T-helper 1 cell treated with Interleukin-12 subunit alpha and Interleukin-12 subunit beta and Interleukin-4 antibody, amounts not matched to agents 30 μg/mL and 1 μg/mL, for 36 hours (primary cell): Measurements from ENCODE around the gene FAH.
A peak's percentile ranks its signal among the peaks of the same experiment; 100 is the strongest.
"Not testable (repeated sequence)": the region's sequence is repeated elsewhere in the genome, so short reads cannot be mapped to it uniquely, and the experiment has no call there.

Source experiments
- H3K27ac Mint-ChIP-seq: one replicate; pipeline ENCODE4 v1.8.0; 2021; ENCODE audit warnings: mild to moderate bottlenecking, mixed read lengths
- H3K27me3 Mint-ChIP-seq: one replicate; pipeline ENCODE4 v1.8.0; 2021; ENCODE audit warnings: low read depth, mixed read lengths
- H3K36me3 Mint-ChIP-seq: one replicate; pipeline ENCODE4 v1.8.0; 2021; ENCODE audit warnings: low read depth, mixed read lengths
- H3K4me1 Mint-ChIP-seq: one replicate; pipeline ENCODE4 v1.8.0; 2021; ENCODE audit warnings: low read depth, mixed read lengths
- H3K4me3 Mint-ChIP-seq: one replicate; pipeline ENCODE4 v1.8.0; 2021; ENCODE audit warnings: mild to moderate bottlenecking, moderate library complexity, mixed read lengths
- H3K9me3 Mint-ChIP-seq: one replicate; pipeline ENCODE4 v1.8.0; 2021; ENCODE audit warnings: mixed read lengths

FAH gene

DNA sequence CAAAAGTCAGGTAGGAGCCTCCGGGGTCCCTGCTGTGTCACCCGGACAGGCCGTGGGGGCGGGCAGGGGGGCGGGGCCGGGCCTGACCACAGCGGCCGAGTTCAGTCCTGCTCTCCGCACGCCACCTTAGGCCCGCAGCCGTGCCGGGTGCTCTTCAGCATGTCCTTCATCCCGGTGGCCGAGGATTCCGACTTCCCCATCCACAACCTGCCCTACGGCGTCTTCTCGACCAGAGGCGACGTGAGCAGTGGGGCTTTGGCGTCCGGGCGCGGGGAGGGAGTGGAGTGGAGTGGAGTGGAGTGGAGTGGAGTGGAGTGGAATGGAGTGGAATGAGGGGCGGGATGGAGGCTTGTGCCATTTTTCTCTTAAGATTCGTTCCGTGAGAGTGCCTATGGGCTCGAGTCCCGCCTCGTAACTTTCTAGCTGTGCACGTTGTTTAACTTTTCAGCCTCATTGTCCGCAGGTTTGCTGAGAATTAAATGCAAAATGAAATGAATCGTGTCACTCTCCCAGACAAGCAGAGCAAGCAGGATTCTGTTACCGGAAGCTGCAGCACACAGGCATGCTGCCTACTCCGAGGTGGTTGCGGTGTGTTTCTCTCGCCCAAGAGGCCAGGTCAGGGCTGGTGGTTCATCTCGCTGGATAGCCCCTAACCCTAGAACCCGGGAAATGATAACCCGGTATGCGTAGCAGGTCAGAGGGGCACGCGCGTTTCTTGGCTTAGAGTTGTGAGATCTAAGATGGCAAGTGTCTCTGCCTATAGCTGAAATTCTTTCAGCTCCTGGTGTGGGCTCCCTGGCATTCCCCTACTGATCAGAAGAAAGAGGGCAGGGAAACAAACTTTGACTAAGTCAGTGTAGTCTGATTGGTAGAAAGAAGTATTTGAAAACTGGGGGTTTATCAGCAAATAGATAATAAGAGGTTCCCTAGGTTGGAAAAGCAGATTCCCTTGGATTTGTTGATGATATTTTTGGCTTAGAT is at the start of gene FAH:
TSS of gene FAH (plus strand) at position 104 of the 981 bp plus-strand sequence. CDS start at position 160, 56 bp downstream.
- Mint-ChIP-seq H3K27ac (peak within 1 kb of the TSS; percentile 97), H3K9me3 (no peaks in the 10 kb centered on the region), H3K4me1 (peaks cover 35% of the 10 kb centered on the region), H3K27me3 (peaks cover 5% of the 10 kb centered on the region), H3K4me3 (peak within 1 kb of the TSS; percentile 92), H3K36me3 (peaks cover 7% of the 10 kb centered on the region)

DNA sequence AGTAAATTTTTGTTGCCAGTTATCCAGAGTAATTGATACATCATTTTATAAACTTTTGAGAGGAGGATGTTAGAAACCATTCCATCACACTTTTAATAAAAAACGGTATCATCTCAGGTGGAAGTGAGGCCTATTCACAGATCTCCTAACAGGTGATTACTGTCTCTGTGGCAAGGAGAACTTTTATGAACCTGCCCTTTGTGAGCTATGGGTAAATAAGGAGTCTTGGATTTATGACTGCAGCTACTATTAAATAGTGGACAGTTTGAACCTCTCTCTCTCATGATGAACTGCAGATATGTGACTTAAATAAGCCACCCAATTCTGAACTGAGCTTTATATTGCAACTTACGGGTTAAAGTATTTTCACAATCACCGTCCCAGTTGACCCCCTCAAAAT is 47.6 kb upstream of the FAH start:
- H3K27ac Mint-ChIP-seq: no peak overlapping the region

DNA sequence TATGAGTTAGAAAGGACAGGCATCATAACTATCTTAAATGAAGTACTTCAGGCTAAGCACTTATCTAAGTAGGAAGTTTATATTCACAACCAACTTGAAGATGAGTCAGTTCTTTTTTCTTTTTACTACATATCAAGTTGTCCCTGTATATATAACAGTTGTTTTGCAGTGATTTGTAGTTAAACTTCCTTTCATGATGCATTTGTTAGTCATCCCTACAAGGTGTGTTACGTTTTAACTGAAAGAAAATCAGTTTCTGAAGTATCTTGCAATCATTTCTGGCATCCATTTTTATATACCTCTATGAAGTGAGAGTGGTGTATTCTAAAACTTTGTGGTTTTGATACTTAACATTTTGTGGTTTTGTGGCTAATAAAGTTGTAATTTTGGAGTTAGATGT is 47.2 kb upstream of the FAH start:
- Mint-ChIP-seq H3K4me3 (no peak overlapping the region), H3K9me3 (no peaks in the 10 kb centered on the region), H3K27me3 (no peaks in the 10 kb centered on the region), H3K27ac (no peak overlapping the region), H3K4me1 (peaks cover 4% of the 10 kb centered on the region), H3K36me3 (peaks cover 5% of the 10 kb centered on the region)

More for the DNA sequence above, 47.6 kb upstream of the FAH start:
- no peak overlapping the region for H3K4me3 Mint-ChIP-seq
- no peaks in the 10 kb centered on the region for H3K9me3 Mint-ChIP-seq
- no peaks in the 10 kb centered on the region for H3K27me3 Mint-ChIP-seq
- H3K36me3 Mint-ChIP-seq: peaks cover 5% of the 10 kb centered on the region
- peaks cover 4% of the 10 kb centered on the region for H3K4me1 Mint-ChIP-seq

DNA sequence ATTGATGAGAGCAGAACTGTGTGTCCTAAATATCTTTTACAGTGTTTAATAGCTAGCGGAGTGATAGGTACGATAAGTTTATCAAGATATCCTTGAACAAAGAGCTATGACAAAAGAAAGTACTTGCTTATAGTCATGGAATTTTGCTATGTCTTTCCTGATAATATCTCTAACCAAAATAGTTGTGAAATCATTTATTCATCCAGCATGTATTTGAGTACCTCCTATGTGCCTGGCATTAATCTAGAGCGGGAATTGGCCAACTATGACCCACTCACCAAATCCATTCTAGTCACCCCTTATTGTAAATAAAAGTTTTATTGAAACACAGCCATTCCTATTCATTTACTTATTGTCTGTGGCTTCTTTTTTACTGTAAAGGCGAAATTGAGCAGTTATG is 46.7 kb upstream of the FAH start:
- Mint-ChIP-seq H3K27ac (no peak overlapping the region), H3K27me3 (no peaks in the 10 kb centered on the region), H3K4me3 (no peak overlapping the region), H3K9me3 (no peaks in the 10 kb centered on the region), H3K4me1 (peaks cover 4% of the 10 kb centered on the region), H3K36me3 (peaks cover 5% of the 10 kb centered on the region)

DNA sequence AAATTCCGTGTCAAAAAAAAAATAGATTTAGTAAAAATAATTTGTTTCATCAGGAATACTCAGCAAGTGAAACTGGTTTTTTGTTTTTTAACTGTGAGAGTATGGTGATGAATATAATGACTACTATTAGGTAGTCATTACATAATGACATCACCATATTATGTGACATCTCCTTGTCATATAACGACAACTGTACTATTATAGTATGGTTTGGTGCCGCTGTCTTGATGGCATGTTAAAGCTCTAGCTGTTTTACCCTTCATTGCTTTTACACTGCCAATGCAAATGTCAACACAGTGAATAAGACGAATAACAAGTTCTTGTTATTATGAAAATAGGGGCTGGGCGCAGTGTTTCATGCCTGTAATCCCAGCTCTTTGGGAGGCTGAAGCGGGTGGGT is 45.6 kb upstream of the FAH start:
- Mint-ChIP-seq H3K9me3 (no peaks in the 10 kb centered on the region), H3K27me3 (no peaks in the 10 kb centered on the region), H3K4me3 (no peak overlapping the region), H3K27ac (no peak overlapping the region), H3K36me3 (peaks cover 3% of the 10 kb centered on the region), H3K4me1 (peaks cover 2% of the 10 kb centered on the region)

DNA sequence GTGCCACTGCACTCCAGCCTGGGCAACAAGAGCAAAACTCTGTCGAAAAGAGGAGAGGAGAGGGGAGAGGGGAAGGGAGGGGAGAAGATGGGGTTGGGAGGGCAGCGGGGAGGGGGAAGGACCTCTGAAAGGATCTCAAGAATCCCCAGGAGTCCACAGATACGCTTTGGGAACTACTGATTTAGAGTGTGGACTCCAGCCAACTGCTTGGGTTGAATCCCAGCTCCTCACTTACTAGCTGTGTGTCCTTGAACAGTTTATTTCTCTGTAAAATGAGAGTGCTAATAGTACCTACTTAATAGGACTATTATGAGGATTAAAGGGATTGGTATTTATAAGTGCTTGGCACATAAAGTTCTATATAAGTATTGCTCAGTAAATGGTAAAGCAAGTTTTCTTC is 45.0 kb upstream of the FAH start:
- Mint-ChIP-seq H3K4me3 (no peak overlapping the region), H3K27ac (no peak overlapping the region), H3K36me3 (peaks cover 3% of the 10 kb centered on the region), H3K4me1 (peaks cover 2% of the 10 kb centered on the region), H3K9me3 (no peaks in the 10 kb centered on the region), H3K27me3 (no peaks in the 10 kb centered on the region)

DNA sequence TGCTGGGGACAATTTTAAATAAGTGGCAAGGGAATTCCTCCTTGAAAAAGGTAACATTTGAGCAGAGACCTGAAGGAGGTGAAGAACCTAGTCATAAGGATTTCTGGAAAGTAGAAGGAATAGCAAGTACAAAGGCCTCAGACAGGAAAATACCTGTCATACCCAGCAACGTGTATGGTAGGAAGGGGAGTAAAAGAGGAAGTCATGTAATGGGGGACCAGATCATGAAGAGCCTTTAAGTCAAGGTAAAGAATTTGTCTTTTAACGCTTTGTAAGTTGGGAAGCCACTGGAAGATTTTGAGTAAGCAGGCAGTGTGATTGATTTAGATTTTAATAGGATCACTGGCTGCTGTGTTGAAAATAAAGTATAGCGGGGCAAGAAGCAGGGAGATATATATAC is 43.4 kb upstream of the FAH start:
- Mint-ChIP-seq H3K36me3 (peaks cover 2% of the 10 kb centered on the region), H3K4me3 (no peak overlapping the region), H3K27me3 (no peaks in the 10 kb centered on the region), H3K9me3 (no peaks in the 10 kb centered on the region), H3K27ac (no peak overlapping the region), H3K4me1 (peaks cover 7% of the 10 kb centered on the region)

DNA sequence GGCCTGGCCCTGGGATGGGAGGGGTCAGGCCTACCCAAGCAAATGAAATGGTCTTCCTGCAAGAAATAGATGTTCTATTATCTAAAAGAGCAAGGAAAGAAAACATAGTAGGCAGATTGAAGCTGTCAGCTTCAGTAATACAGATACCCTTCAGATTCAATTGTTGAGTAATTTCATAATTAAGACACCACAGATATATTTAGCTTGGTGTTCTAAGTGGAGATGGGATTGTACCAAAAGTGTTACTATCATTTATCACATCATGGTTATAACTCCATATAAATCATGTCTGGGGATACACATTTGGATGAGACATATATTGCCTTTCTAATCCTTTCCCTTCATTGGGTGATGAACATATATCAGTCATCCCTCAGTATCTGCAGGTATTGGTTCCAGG is 41.9 kb upstream of the FAH start:
- no peak overlapping the region for H3K4me3 Mint-ChIP-seq
- peaks cover 6% of the 10 kb centered on the region for H3K4me1 Mint-ChIP-seq
- no peak overlapping the region for H3K27ac Mint-ChIP-seq
- H3K36me3 Mint-ChIP-seq: no peaks in the 10 kb centered on the region
- H3K27me3 Mint-ChIP-seq: no peaks in the 10 kb centered on the region
- H3K9me3 Mint-ChIP-seq: no peaks in the 10 kb centered on the region

DNA sequence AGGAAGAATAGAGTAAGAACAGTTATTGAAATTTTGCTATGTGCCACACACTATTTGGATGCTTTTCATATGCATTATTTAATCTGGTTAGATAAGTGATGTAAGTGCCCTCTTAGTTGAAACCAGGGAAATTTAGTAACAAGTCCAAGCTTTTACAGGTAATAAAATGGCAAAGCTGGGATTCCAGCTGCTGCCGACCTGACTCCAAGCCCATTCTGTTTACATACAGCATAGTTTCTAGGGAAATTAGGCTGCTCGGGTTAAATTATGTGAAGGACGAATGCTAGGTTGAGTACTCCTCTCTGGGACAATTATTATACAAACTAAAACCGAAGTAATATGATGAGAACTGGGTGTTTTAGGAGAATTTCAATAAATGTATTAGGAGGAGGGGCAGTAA is 38.7 kb upstream of the FAH start:
- peaks cover 6% of the 10 kb centered on the region for H3K4me1 Mint-ChIP-seq
- H3K4me3 Mint-ChIP-seq: no peak overlapping the region
- no peaks in the 10 kb centered on the region for H3K9me3 Mint-ChIP-seq
- no peaks in the 10 kb centered on the region for H3K27me3 Mint-ChIP-seq
- no peak overlapping the region for H3K27ac Mint-ChIP-seq
- no peaks in the 10 kb centered on the region for H3K36me3 Mint-ChIP-seq

DNA sequence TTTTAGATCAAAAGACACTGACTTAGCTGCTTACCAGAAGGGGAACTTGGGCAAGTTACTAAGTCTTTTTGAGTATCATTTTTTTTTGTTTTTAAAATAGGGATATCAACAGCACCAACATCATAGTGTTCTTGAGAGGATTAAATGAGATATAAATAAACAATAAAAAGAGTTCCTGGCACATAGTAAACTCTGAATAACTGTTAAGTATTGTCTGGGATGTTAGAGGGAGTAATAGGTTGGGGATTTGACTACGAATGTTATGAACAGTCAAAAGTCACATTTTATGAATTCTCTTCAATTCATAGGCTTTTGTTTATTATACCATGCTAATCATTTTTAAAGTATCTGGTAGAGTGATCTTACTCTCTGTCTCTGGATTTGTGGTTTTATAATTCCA is 37.8 kb upstream of the FAH start:
- H3K27me3 Mint-ChIP-seq: no peaks in the 10 kb centered on the region
- no peaks in the 10 kb centered on the region for H3K36me3 Mint-ChIP-seq
- no peaks in the 10 kb centered on the region for H3K9me3 Mint-ChIP-seq
- no peak overlapping the region for H3K27ac Mint-ChIP-seq
- H3K4me3 Mint-ChIP-seq: no peak overlapping the region
- peaks cover 6% of the 10 kb centered on the region for H3K4me1 Mint-ChIP-seq

DNA sequence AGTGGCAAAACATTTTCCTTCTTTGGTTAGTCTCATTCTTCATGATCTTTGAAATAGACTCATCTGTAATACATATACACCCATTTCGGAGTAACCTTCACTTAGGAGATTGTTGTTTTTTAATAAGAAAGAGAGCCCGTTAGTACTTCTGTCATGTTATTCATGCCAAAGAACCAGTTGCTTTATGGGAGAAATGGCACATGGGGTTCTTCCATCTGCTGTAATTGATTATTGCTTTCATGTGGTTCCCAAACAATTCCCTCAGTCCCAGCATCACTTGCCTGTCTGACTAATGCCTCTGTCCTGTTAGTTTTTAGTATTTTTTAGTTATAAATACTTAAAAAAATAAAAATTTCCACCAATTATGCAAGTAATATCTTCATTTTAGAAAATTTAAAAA is 33.8 kb upstream of the FAH start:
- H3K27ac Mint-ChIP-seq: no peak overlapping the region
- peaks cover 15% of the 10 kb centered on the region for H3K36me3 Mint-ChIP-seq
- H3K9me3 Mint-ChIP-seq: no peaks in the 10 kb centered on the region
- H3K27me3 Mint-ChIP-seq: no peaks in the 10 kb centered on the region
- peaks cover 6% of the 10 kb centered on the region for H3K4me1 Mint-ChIP-seq
- no peak overlapping the region for H3K4me3 Mint-ChIP-seq

DNA sequence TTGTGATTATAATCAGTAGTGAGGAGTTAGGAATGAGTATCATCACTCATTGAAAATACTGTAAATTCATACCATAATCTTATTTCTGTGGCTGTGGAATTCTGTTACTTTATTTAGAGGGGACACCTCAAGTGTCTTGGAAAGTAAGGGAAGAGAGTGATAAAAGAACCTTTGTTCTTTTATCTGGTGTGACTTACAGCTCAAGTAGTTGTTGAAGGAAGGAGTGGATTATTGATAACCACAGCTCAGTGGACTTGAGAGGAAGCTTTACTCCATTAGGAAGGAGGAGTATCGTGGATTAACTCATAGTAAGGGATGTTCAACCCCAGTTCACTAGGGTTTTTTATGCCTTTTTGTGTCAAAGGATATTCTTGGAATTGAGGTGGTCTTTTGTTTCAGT is 32.2 kb upstream of the FAH start:
- H3K36me3 Mint-ChIP-seq: peaks cover 17% of the 10 kb centered on the region
- H3K27ac Mint-ChIP-seq: no peak overlapping the region
- H3K9me3 Mint-ChIP-seq: no peaks in the 10 kb centered on the region
- H3K4me3 Mint-ChIP-seq: no peak overlapping the region
- no peaks in the 10 kb centered on the region for H3K27me3 Mint-ChIP-seq
- peaks cover 3% of the 10 kb centered on the region for H3K4me1 Mint-ChIP-seq

DNA sequence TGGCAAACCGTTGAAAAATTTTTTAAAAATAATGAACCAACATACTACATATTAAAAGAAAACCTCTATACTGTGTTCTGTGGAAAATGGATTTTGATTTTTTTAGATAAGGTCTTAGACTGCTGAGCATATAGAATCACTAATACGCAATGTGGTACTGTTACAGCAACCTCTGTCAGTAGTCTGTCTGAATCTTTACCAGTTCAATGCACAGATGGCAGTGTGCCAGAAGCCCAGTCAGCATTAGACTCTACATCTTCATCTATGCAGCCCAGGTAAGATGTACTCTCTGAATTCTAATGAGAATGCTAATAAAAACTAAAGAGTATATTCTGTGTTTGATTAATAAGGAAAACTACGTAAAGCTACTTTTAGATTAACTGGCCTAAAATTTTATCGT is 31.3 kb upstream of the FAH start:
- H3K4me3 Mint-ChIP-seq: no peak overlapping the region
- peaks cover 8% of the 10 kb centered on the region for H3K4me1 Mint-ChIP-seq
- H3K9me3 Mint-ChIP-seq: no peaks in the 10 kb centered on the region
- H3K36me3 Mint-ChIP-seq: peaks cover 24% of the 10 kb centered on the region
- H3K27me3 Mint-ChIP-seq: no peaks in the 10 kb centered on the region
- no peak overlapping the region for H3K27ac Mint-ChIP-seq

DNA sequence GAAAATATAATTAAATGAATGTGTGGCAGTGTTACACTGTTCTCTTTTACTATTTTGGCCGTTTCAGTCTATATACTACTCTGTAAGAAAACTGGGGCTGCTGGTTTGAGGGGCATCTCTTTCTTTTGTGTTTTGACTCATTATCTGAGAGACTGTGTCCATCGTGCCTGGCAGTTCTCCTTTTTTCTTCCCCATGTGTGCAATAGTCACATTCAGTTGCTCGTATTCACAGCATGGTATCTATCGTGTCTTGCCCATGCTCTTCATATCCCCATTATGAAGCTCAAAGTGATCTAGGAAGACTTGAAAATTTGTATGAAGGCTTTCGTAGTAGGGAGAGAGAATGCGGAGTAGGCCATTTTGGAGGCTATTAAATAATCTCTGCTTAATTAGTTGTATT is 29.8 kb upstream of the FAH start:
- no peak overlapping the region for H3K27ac Mint-ChIP-seq
- H3K36me3 Mint-ChIP-seq: peaks cover 24% of the 10 kb centered on the region
- H3K4me3 Mint-ChIP-seq: no peak overlapping the region
- H3K4me1 Mint-ChIP-seq: peaks cover 8% of the 10 kb centered on the region
- no peaks in the 10 kb centered on the region for H3K9me3 Mint-ChIP-seq
- no peaks in the 10 kb centered on the region for H3K27me3 Mint-ChIP-seq

DNA sequence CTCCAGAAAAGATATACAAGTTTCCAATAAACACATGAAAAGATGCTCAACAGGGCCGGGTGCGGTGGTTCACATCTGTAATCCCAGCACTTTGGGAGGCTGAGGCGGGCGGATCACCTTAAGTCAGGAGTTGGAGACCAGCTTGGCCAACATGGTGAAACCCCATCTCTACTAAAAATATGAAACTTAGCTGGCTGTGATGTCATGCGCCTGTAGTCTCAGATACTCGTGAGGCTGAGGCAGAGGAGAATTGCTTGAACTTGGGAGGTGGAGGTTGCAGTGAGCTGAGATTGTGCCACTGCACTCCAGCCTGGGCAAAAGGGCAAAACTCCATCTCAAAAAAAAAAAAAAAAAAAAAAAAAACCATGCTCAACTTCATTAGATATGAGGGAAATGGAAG is 25.5 kb upstream of the FAH start:
- not testable (repeated sequence) for H3K4me1 Mint-ChIP-seq, H3K4me3 Mint-ChIP-seq, H3K9me3 Mint-ChIP-seq, H3K27me3 Mint-ChIP-seq, H3K27ac Mint-ChIP-seq
- peaks cover 26% of the 10 kb centered on the region for H3K36me3 Mint-ChIP-seq
